Mucosa of descending colon (tissue), 3 donors: Measurements from ENCODE around the gene LST1. TPM values are rescaled to one million over a fixed set of nuclear protein-coding genes. Genes with fewer than 3 reads are reported as not detected.
"Not testable (repeated sequence)": the region's sequence is repeated elsewhere in the genome, so short reads cannot be mapped to it uniquely, and the experiment has no call there.

Source experiments
- ATAC-seq: fragments of 200-7000 bp; cut with Tn5 transposase; one replicate; pipeline ENCODE4 v1.9.1; 2020; ENCODE audit warnings: mild to moderate bottlenecking, moderate library complexity
- DNase-seq, 3 donors: peaks; one replicate each; pipeline ENCODE4 v3.0.0-alpha.2; 2020
- H3K36me3 ChIP-seq: fragments of 200-600 bp; one replicate; pipeline ENCODE4 v1.8.0; 2021; ENCODE audit warnings: low read depth, mild to moderate bottlenecking
- H3K4me1 ChIP-seq: fragments of 200-600 bp; one replicate; pipeline ENCODE4 v1.8.0; 2021; ENCODE audit warnings: low read depth, mild to moderate bottlenecking
- H3K4me3 ChIP-seq: fragments of 200-600 bp; one replicate; pipeline ENCODE4 v1.8.0; 2021; ENCODE audit warnings: mild to moderate bottlenecking
- H3K9me3 ChIP-seq: fragments of 200-600 bp; one replicate; pipeline ENCODE4 v1.8.0; 2021; ENCODE audit warnings: mild to moderate bottlenecking
- CTCF ChIP-seq: fragments of 200-600 bp; IDR thresholded peaks from one replicate; pipeline ENCODE4 v1.8.0; 2022; ENCODE audit warnings: antibody characterized with exemption, mild to moderate bottlenecking
- intact Hi-C, 2 donors: fragments of 100-400 bp; cut with DNase I in 1 of 2; cut with micrococcal nuclease in 1 of 2; formaldehyde crosslinking; loops; one replicate each; pipeline versions ENCODE4 v1.11.0 to v1.11.1; 2022; cut with DNase I, micrococcal nuclease
- total RNA-seq, 3 donors: library from RNA; stranded (reverse); fragmentation: NEBNext Ultra II Directional in 2 of 3; extraction: Animal tissue kit (Norgen Biotek cat#: 25700) in 2 of 3; gene quantifications; one replicate each; pipeline versions ENCODE4 v1.2.1 to v1.2.4, GENCODE V29; 2021 to 2023
- donor health status: DM: no; HTN: no; CAD: no; lungs with moderate emphysema.
- donor health status: DM: no; HTN: no; CAD: no.
- donor health status: DM: no; HTN: yes; CAD: no.

LST1 gene
- total RNA-seq, 3 donors from 2014 or later = 3.9 to 11.3 (median 6.6) TPM

GRCh38 chr6:31585491-31585890 lies 586 bp upstream of the LST1 start:
- DNase-seq = no peak
- no peaks in the 10 kb centered on the region for H3K9me3 ChIP-seq
- intact Hi-C loops = no loop called here
- peaks cover 3% of the 10 kb centered on the region for H3K4me1 ChIP-seq
- no peaks in the 10 kb centered on the region for H3K36me3 ChIP-seq
- TF ChIP-seq CTCF = no peak
- ATAC-seq = peak; percentile 14
- no peak overlapping the region for H3K4me3 ChIP-seq

- no peaks in the 10 kb centered on the region for H3K9me3 ChIP-seq
- no peak overlapping the region for H3K4me3 ChIP-seq
- intact Hi-C loops = no loop called here
- DNase-seq = peak in 2 of 3 donors; percentile 34 to 64
- no peaks in the 10 kb centered on the region for H3K4me1 ChIP-seq
- no peak for TF ChIP-seq CTCF
- no peaks in the 10 kb centered on the region for H3K36me3 ChIP-seq
- ATAC-seq = peak; percentile 68
Measured at GRCh38 chr6:31586599-31587281, 663 bp downstream of the LST1 start.

GRCh38 chr6:31587791-31588777 lies 2.0 kb downstream of the LST1 start:
- Histone ChIP-seq H3K36me3 (no peaks in the 10 kb centered on the region), H3K4me3 (no peak overlapping the region), H3K4me1 (no peaks in the 10 kb centered on the region), H3K9me3 (no peaks in the 10 kb centered on the region)
- intact Hi-C loops = no loop called here
- no peak for ATAC-seq
- DNase-seq = no peak
- no peak for TF ChIP-seq CTCF

- TF ChIP-seq CTCF = no peak
- Histone ChIP-seq H3K36me3 (no peaks in the 10 kb centered on the region), H3K9me3 (no peaks in the 10 kb centered on the region), H3K4me3 (no peak overlapping the region), H3K4me1 (no peaks in the 10 kb centered on the region)
- DNase-seq = no peak
- intact Hi-C loops = no loop called here
- no peak for ATAC-seq
Measured at GRCh38 chr6:31588871-31589650, 3.0 kb downstream of the LST1 start.

- not testable (repeated sequence) for ATAC-seq, DNase-seq, H3K4me1 ChIP-seq, H3K4me3 ChIP-seq, H3K36me3 ChIP-seq, H3K9me3 ChIP-seq
- intact Hi-C loops = loop anchor here in 1 of 2 donors (5.0 to 10.0 kb wide), 2 partner anchors 43 to 96 kb away; partner anchors contain the start of genes ATP6V1G2, MICB and NFKBIL1
Measured at GRCh38 chr6:31590691-31591090, 4.6 kb downstream of the LST1 start.
